ENCODE results near the gene ANKRD42. TPM values are rescaled to one million over a fixed set of nuclear protein-coding genes. Genes with fewer than 3 reads are reported as not detected.

ANKRD42 gene
- total and polyA plus RNA-seq, 2 of the 8 experiments (the other 6 are each of a cell fraction or from before 2014, with no cell fraction given), result 2.0 to 5.5 TPM

DNA sequence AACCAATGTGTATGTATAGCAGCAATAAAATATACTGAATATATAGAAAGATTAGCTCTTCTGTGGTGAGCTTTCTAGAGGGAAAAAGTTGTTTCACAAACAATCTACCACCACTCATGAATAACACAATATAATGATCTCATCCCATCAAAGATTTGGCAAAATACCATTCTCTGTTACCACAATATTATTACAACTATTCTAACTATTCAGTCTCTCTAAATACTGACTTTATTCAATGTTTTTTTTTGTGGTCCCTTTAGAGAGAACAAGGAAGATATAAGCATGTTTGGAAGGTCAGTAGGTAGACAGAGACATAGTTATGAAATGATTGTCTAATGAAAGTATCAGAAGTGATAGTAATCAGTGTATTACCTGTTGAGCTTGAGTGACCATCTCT, 84.8 kb downstream of the ANKRD42 start:
- no peaks in the 10 kb centered on the region for H3K23me2 ChIP-seq (ENCODE audit: low read depth, low read length)
- no peak overlapping the region for H3K18ac ChIP-seq (ENCODE audit: extremely low read depth, low read length)
- peaks cover 0 to 60% (median 6%) of the 10 kb centered on the region in 4 experiments; a peak in 6 of 8 replicates for H3K36me3 ChIP-seq (ENCODE audit: control insufficient read depth in 2 of 4, insufficient read depth in 4 of 4, low read length in 3 of 4)
- no peak overlapping the region for H3K23ac ChIP-seq (ENCODE audit: insufficient read length)
- no peak for FAIRE-seq
- no peaks in the 10 kb centered on the region for H3K4me1 ChIP-seq (replicated peaks in 1 of 4; ENCODE audit: control insufficient read depth in 3 of 4, insufficient read depth in 4 of 4, low read length in 3 of 4)
- no peak overlapping the region for H3K9ac ChIP-seq (replicated peaks in 1 of 4; ENCODE audit: extremely low read depth in 1 of 4, low read depth in 3 of 4, low read length in 3 of 4)
- no peaks in the 10 kb centered on the region for H3K79me1 ChIP-seq (ENCODE audit: low read depth, low read length)
- H4K5ac ChIP-seq (ENCODE audit: insufficient read length, low read depth, low read length), result no peak overlapping the region
- no peak overlapping the region for H2BK12ac ChIP-seq (ENCODE audit: low read depth, low read length)
- no peak for DNase-seq (ENCODE audit: low read depth in 1 of 2, low spot score in 2 of 2)
- H3K9me3 ChIP-seq (ENCODE audit: insufficient read depth in 2 of 2, low read depth in 1 of 2, low read length in 1 of 2), result no peaks in the 10 kb centered on the region
- H3K4me2 ChIP-seq (ENCODE audit: insufficient read depth in 1 of 2, low read depth in 2 of 2, low read length in 2 of 2), result no peak overlapping the region
- H3K79me2 ChIP-seq (ENCODE audit: control insufficient read depth in 1 of 2, insufficient read depth in 2 of 2, low read length in 2 of 2), result peaks cover 0 to 17% of the 10 kb centered on the region in 2 experiments; a peak in 1 of 4 replicates
- no peak overlapping the region for H4K91ac ChIP-seq (replicated peaks; ENCODE audit: insufficient read length, low read length)
- H3K14ac ChIP-seq (ENCODE audit: insufficient read length), result no peak overlapping the region
- H2AFZ ChIP-seq (ENCODE audit: low read length), result no peak overlapping the region
- no peak overlapping the region for H2AK5ac ChIP-seq (ENCODE audit: low read depth, low read length)
- no peak overlapping the region for H2BK5ac ChIP-seq (ENCODE audit: low read depth, low read length)
- POLR2A ChIA-PET (ENCODE audit: partially characterized antibody), result no interaction called here
- no peak for TF ChIP-seq TAF1 (IDR thresholded peaks at IDR 0.05; ENCODE audit: low read depth, low read length)
- no peak for TF ChIP-seq KDM4A (IDR thresholded peaks at IDR 0.05; ENCODE audit: low read depth, low read length, severe bottlenecking)
- no peak for TF ChIP-seq TCF12 (IDR thresholded peaks at IDR 0.05; ENCODE audit: low read depth, low read length)
- no peak for TF ChIP-seq YY1 (IDR thresholded peaks at IDR 0.05; ENCODE audit: low read depth, low read length)
- H3K27me3 ChIP-seq (replicated peaks in 1 of 4; ENCODE audit: control insufficient read depth in 3 of 4, extremely low read depth in 1 of 4, insufficient read depth in 3 of 4, low read length in 3 of 4), result no peaks in the 10 kb centered on the region
- H3K4me3 ChIP-seq (ENCODE audit: extremely low read depth in 1 of 4, insufficient read depth in 2 of 4, low read depth in 3 of 4, low read length in 4 of 4), result no peak overlapping the region
- H3K4ac ChIP-seq (replicated peaks; ENCODE audit: insufficient read length, low read depth, low read length), result no peak overlapping the region
- H2BK120ac ChIP-seq (replicated peaks; ENCODE audit: low read depth, low read length), result no peak overlapping the region
- no peak overlapping the region for H3K27ac ChIP-seq (ENCODE audit: low read depth, low read length)
- H4K8ac ChIP-seq (ENCODE audit: extremely low read depth, insufficient read depth, low read length), result no peak overlapping the region
- no peak overlapping the region for H2BK15ac ChIP-seq (ENCODE audit: low read length)
- CTCF ChIA-PET (ENCODE audit: partially characterized antibody), result no interaction called here
- H2BK20ac ChIP-seq (ENCODE audit: low read length), result no peak overlapping the region
- H4K20me1 ChIP-seq (replicated peaks in 1 of 2; ENCODE audit: control insufficient read depth in 1 of 2, insufficient read depth in 2 of 2, low read length in 2 of 2), result peaks cover 0 to 1% of the 10 kb centered on the region in 2 experiments
- no peak overlapping the region for H3K56ac ChIP-seq (replicated peaks; ENCODE audit: insufficient read length, low read depth, low read length)

Data from H1 (cell line).